ENCODE measurements around the gene SLC22A23.

- TF ChIP-seq RAD21 (IDR thresholded peaks at IDR 0.05; ENCODE audit: low read depth) (no peak), CEBPB (IDR thresholded peaks at IDR 0.05) (no peak), FOXM1 (IDR thresholded peaks at IDR 0.05; ENCODE audit: borderline replicate concordance, low read depth) (no peak)
Observed at GRCh38 chr6:3385660-3386151, 71.1 kb downstream of the SLC22A23 start.
